Lower leg skin (tissue), 4 donors: ENCODE measurements around the gene GSK3B. TPM values are rescaled to one million over a fixed set of nuclear protein-coding genes. Genes with fewer than 3 reads are reported as not detected.

ENCODE experiments used
- DNase-seq, 2 donors: peaks; one replicate each; pipeline ENCODE4 v3.0.0-alpha.2; 2019; ENCODE audit warnings: low spot score in 2 of 2
- H3K4me3 ChIP-seq: fragments of 200-600 bp; sonication (generic); 2 replicates; pipeline ENCODE4 v1.5.1; 2017; ENCODE audit warnings: mild to moderate bottlenecking, low read depth; ENCODE audit not compliant: poor library complexity, severe bottlenecking
- CTCF ChIP-seq, 3 donors: fragments of 450-650 bp; IDR thresholded peaks; one replicate each; pipeline ENCODE4 v1.5.1; 2016; ENCODE audit warnings: antibody characterized with exemption in 3 of 3, mild to moderate bottlenecking in 3 of 3, moderate library complexity in 2 of 3
- POLR2A ChIP-seq, 2 donors: fragments of 450-650 bp; IDR thresholded peaks; one replicate each; pipeline ENCODE4 v1.6.1; 2016 to 2017; ENCODE audit warnings: antibody characterized with exemption in 2 of 2, mild to moderate bottlenecking in 1 of 2, moderate library complexity in 1 of 2
- WGBS, 2 donors: methylation state at CpG; one replicate each; pipeline ENCODE4 v1.1.5; 2018; 5-methylcytosine and 5-hydroxymethylcytosine counted together
- intact Hi-C: fragments of 100-400 bp; cut with DNase I; formaldehyde crosslinking; loops from one replicate; pipeline ENCODE4 v1.15.0; 2023; ENCODE audit warnings: low total_unique reads
- total RNA-seq, 4 donors: library from RNA; depleted of rRNA; stranded (reverse); fragments of >200 nt; gene quantifications; one replicate each; pipeline ENCODE4 v1.1.0, GENCODE V29; 2016

Gene GSK3B
- total RNA-seq, 4 donors from 2014 or later = 37.3 to 48.7 (median 46.0) TPM

GRCh38 chr3:119812491-119813058, 281.7 kb downstream of the GSK3B start:
- intact Hi-C loops = no loop called here
- no peak for TF ChIP-seq POLR2A (IDR thresholded peaks at IDR 0.05)
- TF ChIP-seq CTCF (IDR thresholded peaks at IDR 0.05) = no peak
- DNase-seq = no peak
- WGBS, 2 donors = 82 to 90% methylated on average over 8 of the region's 8 CpGs
- H3K4me3 ChIP-seq = no peak overlapping the region

- intact Hi-C loops = no loop called here
- WGBS, 2 donors = 1 to 8% methylated on average over 15 to 23 of the region's 33 CpGs
- peak in 1 of 2 donors; percentile 81 for DNase-seq
- TF ChIP-seq POLR2A (IDR thresholded peaks at IDR 0.05) (no peak), CTCF (IDR thresholded peaks at IDR 0.05) (no peak)
- H3K4me3 ChIP-seq = peak overlapping the region; percentile 14
Observed at GRCh38 chr3:119810018-119810435, 284.2 kb downstream of the GSK3B start.

GRCh38 chr3:119809249-119810017, 284.8 kb downstream of the GSK3B start:
- WGBS, 2 donors = 29 to 41% methylated on average over 21 to 29 of the region's 31 CpGs
- H3K4me3 ChIP-seq = peak overlapping the region; percentile 14
- peak in 1 of 2 donors; percentile 82 for DNase-seq
- intact Hi-C loops = no loop called here
- TF ChIP-seq CTCF (IDR thresholded peaks at IDR 0.05) = no peak
- no peak for TF ChIP-seq POLR2A (IDR thresholded peaks at IDR 0.05)

GRCh38 chr3:119808843-119809242, 285.4 kb downstream of the GSK3B start:
- TF ChIP-seq POLR2A (IDR thresholded peaks at IDR 0.05) (no peak), CTCF (IDR thresholded peaks at IDR 0.05) (no peak)
- WGBS, 2 donors = 81 to 90% methylated on average over 6 of the region's 6 CpGs

GRCh38 chr3:119808244-119808643, 286.0 kb downstream of the GSK3B start:
- WGBS, 2 donors = 73 to 84% methylated on average over 4 of the region's 4 CpGs
- peak in 1 of 2 donors; percentile 72 for DNase-seq

More at GRCh38 chr3:119808843-119809242, 285.4 kb downstream of the GSK3B start:
- intact Hi-C loops = no loop called here
- DNase-seq = peak in 1 of 2 donors; percentile 70
- H3K4me3 ChIP-seq = no peak overlapping the region

More at GRCh38 chr3:119808244-119808643, 286.0 kb downstream of the GSK3B start:
- no peak overlapping the region for H3K4me3 ChIP-seq
- intact Hi-C loops = no loop called here
- no peak for TF ChIP-seq CTCF (IDR thresholded peaks at IDR 0.05)
